GM19328 (cell line): Measurements from ENCODE around the gene SNRNP25.
"Not testable (repeated sequence)": the region's sequence is repeated elsewhere in the genome, so short reads cannot be mapped to it uniquely, and the experiment has no call there.

ENCODE experiments used
- ATAC-seq: cut with Tn5 transposase; IDR thresholded peaks from one replicate; pipeline ENCODE4 v1.9.1; 2021; ENCODE audit warnings: mild to moderate bottlenecking, moderate library complexity; ENCODE audit not compliant: unreplicated experiment

The SNRNP25 gene

GRCh38 chr16:41439-42068 lies 12.1 kb upstream of the SNRNP25 start:
- no peak for ATAC-seq

- no peak for ATAC-seq
Observed at GRCh38 chr16:42069-42457, 11.6 kb upstream of the SNRNP25 start.

GRCh38 chr16:42691-43090 lies 10.9 kb upstream of the SNRNP25 start:
- no peak for ATAC-seq

DNA sequence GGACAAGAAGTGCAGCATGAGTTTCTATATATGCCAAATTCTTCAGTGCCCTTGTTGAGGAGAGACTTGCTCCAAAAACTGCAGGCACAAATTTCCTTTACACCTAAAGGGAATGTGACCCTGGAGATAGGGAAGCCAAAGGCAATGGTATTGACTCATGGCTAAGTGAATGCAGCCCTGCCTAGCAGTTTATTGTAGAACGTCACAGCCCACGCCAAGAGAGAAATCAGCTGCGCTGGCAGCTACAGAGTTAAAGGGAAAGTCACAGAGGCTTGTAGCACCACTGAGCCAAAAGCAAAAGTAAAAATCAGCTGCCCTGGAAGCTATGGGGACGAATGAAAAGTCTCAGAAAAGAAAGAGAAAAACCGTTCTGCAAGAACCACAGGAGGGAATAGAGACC lies 10.3 kb upstream of the SNRNP25 start:
- ATAC-seq, result no peak

GRCh38 chr16:44655-45054 lies 9.0 kb upstream of the SNRNP25 start:
- ATAC-seq, result no peak

- ATAC-seq, result no peak
Observed at GRCh38 chr16:45454-45853, 8.2 kb upstream of the SNRNP25 start.

GRCh38 chr16:46510-46909 lies 7.1 kb upstream of the SNRNP25 start:
- not testable (repeated sequence) for ATAC-seq

- no peak for ATAC-seq
Observed at GRCh38 chr16:47234-47633, 6.4 kb upstream of the SNRNP25 start.

DNA sequence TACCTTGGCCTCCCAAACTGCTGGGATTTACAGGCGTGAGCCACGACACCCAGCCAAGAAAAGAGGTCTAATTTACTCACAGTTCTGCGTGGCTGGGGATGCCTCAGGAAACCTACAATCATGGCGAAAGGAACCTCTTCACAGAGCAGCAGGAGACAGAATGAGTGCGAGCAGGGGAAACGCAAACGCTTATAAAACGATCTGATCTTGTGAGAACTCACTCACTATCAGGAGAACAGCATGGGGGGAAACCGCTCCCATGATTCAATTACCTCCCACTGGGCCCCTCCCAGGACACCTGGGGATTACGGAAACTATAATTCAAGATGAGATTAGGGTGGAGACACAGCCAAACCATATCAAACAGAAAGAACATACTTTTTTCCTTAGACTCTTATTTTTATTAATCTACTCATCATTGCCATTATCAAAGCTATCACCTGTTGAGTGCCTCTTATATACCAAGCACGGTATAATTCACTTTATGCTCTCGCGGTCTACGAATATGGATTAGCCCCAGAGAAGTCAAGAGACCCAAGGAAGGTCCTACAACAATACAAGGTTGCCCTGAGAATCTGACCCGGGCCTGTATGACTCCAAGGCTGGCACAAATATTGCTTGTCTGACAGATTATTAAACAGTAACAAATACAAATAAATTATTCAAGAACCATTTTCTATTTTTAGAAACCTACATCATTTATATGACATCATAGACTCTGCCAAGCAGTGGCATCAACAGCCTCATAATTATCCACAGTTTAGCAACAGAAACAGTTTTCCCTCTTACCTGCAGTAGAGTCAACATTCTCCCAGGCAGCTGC lies 2.6 kb upstream of the SNRNP25 start:
- ATAC-seq, result no peak

DNA sequence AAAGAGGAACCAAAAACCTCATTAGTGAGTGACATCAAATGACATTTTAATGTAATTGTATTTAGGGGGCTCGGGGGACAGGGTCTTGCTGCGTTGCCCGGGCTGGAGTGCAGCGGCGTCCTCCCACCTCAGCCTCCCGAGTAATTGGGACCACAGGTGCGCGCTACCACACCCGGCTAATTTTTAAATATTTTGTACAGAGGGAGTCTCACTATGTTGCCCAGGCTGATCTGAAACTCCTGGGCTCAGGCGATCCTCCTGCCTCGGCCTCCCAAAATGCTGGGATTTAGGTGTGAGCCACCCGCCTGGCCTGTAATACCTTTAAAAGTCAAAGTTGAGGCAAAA lies 581 bp downstream of the SNRNP25 start:
- ATAC-seq, result no peak

DNA sequence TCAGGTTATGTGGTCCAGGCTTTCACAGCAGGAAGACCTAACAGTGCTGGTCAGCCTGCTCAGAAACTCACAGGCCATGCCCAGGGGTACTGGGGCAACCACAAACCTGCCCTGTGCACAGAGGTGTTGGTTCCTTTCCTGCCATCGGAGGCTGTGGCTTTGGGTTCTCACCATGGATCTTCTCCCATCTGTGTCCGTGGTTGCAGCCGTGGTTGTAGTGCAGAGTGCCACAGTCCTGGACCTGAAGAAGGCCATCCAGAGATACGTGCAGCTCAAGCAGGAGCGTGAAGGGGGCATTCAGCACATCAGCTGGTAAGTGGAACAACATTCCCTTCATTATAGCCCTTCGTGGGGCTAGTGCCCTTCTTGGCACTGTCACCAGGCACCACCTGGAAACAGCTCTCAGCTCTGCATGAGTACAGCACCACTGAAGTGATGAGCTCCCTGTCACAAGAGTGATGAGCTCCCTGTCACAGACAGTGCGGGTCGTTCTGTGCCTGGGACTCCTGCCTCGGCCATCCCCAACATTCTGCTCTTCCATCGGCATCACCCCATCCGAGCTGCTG lies 2.0 kb downstream of the SNRNP25 start:
- no peak for ATAC-seq

DNA sequence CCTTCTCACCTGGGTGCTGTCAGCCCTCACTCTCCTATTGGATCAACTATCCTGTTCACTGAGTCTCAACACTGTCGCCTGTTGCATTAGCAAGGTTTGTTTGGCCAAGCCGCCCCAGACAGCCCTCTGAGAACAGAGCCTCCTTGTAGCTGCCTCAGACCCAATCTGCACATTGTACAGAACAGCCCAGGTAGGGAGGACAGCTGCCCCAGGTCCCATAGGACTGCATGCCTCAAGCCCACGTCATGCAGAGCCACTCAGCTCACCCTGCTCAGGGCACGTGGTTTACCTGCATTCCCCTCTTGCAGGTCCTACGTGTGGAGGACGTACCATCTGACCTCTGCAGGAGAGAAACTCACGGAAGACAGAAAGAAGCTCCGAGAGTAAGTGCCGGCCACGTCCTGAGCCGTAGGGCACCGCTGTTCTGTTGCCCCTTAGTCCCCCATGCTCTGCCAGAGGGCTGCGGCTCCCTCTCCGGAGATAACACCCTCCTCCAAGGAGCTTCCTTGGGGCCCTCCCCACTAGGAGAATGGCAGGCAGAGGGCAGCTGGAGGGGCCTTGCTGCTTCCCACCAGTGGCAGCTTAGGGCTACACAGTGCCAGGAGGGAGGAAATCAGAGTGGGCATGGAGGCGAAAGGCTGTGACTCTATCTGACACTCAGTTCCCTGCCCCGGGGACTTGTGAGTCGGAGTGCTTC lies 2.8 kb downstream of the SNRNP25 start:
- no peak for ATAC-seq

- no peak for ATAC-seq
Observed at GRCh38 chr16:57711-58110, 4.1 kb downstream of the SNRNP25 start.

- no peak for ATAC-seq
Observed at GRCh38 chr16:58491-59439, 5.1 kb downstream of the SNRNP25 start.

DNA sequence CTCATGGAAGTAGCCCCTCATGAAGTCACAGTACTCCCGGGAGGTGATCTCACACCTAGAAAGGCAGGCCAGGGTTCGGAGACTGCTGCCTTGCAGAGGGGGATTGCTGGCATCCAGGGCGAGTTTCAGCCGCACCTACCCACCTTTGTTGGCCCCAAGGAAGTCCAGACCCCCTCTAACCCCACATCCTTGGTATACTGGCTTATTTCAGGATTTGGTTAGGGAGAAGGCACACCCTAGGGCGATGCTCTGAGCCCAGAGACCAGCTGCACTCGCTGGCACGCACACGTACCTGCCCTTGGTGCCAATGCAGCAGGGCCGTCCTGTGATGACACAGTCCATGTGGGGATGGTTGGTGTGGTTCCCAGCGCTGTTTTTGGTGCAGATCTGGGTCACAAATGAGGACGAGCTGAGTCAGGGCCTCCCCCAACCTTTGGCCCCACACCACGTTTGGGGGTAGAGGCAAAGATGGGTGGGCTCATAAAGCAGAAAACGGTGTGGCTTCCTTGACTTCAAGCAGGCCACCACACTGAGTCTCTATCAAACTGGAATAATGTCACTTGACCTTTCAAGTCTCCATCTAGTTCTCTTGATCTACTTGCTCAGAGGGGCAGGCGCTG lies 5.9 kb downstream of the SNRNP25 start:
- no peak for ATAC-seq

DNA sequence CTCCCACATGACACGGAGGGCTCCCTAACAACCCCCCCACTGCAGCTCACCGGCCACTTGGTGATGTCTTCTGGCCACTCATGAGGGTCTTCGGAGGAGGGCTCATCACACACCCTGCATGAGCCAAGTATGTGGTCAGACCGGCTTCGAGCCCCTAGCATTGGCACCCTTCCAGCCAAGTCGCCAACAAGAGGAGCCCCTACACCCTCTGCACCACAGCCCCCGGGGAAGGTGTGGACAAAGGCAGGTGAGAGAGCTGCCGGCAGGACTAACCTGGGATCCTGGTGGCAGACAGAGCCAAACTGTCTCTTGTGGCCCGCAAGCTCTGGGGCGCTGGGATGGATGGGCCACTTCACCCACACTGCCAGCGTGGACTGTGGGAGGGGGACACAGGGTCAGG lies 6.5 kb downstream of the SNRNP25 start:
- ATAC-seq, result no peak

DNA sequence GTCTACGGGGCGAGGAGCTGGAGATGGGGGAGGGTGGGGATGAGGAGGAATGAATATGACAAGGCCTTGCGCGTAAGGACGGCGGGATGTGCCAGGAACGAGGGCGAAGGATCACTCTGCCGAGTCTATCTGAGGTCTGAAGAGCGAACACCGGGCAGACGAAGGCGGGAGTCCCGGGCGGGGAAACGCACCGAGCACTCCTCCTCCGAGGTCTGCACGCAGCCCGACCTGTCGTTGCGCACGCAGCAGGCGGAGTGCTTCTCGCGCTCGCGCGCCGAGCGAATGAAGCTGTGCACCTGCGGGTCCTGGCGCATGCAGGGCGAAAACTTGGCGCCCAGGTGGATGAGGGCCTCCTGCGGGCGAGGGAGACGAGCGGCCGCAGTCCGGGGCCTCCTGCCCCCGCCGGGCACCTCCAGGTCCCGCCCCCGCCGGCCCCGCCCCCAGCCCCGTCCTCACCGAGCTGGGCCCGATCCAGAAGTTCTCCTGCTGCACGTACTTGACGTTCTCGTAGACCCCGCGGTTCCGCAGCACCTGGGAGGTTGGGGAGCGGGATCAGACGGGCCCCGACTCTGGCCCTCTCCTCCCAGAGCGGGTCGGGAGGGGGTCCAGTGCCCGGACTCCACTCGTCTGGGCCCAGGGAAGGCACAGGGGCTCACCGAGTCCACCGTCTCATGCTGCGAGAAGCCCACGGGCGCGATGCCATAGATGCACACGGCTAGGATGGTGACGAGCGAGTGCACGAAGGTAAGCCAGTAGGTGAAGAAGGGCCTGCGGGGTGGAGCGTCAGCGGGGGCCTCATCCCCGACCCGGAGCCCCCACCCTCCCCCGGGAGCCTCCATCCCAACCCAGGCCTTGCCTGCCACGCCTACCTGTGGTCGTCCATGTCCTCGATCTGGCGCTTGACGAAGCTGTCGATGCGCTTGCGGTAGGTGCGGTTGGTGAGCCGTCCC lies 7.6 kb downstream of the SNRNP25 start:
- ATAC-seq, result no peak

GRCh38 chr16:61879-62281 lies 8.3 kb downstream of the SNRNP25 start:
- ATAC-seq, result no peak

DNA sequence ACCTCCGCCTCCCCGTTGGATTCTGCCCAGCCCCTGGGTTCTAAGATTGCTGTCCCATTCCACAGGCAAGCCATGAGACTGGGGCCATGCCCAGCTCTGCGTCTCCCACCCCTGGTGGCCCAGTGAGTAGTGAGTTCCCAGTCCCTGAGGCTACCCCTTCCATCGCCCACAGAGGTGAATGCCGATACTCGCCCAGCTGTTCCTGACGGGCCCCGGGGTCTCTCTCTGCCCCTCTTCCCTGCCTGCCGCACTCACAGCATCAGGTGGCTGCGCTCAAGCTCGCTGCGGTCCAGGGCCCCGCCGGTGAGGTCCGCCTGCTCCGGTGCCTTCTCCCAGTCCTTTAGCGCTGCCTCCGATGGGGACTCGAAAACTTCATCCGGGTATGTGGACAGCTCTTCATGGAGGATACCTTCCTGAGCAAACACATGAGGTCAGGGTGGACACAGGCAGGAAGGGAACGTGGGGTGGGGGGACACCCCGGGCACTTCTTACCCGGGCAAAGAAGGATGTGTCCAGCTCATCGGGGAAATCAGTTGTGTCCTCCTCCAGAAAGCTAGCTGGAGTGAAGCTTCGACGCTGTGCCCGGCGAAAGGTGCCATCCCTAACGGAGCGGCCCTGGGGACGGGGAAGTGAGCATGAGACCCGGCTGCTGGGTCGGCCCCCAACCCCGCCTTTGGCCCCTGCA lies 8.8 kb downstream of the SNRNP25 start:
- no peak for ATAC-seq
